HG02973 (cell line): ENCODE measurements around the gene ADAMTS2.

ENCODE experiments used
- ATAC-seq: cut with Tn5 transposase; IDR thresholded peaks from one replicate; pipeline ENCODE4 v1.9.1; 2021; ENCODE audit warnings: moderate library complexity; ENCODE audit not compliant: unreplicated experiment

The ADAMTS2 gene

DNA sequence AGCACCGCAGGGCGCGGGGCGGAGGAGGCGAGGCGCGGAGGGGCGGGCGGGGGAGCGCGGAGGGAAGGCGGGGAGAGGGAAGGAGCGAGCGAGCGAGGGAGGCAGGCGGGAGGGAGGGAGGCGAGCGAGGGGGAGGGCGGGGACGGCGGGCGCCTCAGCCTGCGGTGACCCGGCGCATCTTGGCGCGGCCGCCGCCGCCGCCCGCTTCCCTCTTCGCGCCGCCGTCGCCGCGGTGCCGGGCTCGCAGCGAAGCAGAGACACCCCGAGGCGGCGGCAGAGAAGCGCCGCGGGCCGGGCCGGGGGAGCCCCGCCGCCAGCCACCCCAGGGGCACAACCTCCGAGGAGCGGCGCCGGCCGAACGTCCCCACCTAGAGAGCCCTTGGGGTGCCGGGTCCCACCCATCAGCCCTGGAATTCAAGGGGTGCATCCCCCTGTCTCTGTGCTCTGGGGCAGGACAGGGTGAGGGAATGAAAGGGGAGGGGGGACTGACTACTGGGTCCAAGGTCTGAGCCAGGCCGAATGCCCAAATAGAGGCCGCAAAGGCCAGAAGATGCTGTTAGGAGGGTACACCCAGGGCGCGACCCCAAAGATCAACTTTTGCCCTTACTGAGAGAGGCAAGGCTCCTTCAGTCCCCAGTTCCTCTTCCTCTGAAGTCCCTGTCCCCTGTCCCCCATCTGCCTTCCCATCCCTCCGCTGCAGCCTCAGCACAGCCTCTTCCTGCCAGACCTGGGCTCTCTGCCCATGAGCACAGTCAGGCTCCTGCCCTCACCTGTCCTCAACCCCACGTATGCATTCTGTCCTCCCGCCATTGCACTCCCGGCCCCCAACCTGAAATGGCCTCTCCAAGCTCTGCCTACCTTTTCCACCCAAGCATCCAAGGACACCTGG lies at the start of gene ADAMTS2:
TSS of gene ADAMTS2 (minus strand) at position 29 of the 889 bp plus-strand sequence. CDS start 133 bp downstream, outside the sequence.
- ATAC-seq = no peak

DNA sequence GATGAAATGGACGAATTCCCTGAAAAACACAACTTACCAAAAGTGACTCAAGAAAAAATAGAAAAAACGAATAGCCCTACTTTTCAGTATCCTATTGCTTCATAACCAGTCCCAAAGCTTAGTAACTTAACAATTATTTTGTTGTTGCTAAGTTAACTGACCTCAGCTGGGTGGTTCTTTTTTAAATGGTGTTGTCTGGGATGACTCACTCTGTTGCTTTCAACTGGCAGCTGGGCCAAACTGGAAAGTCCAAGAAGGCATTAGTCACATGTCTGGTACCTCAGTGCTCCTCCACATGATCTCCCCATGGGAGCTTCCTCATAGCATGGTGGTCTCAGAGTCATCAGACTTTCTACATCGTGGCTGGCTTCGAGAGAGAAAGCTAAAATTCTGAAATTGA lies 47.8 kb upstream of the ADAMTS2 start:
- ATAC-seq = no peak

DNA sequence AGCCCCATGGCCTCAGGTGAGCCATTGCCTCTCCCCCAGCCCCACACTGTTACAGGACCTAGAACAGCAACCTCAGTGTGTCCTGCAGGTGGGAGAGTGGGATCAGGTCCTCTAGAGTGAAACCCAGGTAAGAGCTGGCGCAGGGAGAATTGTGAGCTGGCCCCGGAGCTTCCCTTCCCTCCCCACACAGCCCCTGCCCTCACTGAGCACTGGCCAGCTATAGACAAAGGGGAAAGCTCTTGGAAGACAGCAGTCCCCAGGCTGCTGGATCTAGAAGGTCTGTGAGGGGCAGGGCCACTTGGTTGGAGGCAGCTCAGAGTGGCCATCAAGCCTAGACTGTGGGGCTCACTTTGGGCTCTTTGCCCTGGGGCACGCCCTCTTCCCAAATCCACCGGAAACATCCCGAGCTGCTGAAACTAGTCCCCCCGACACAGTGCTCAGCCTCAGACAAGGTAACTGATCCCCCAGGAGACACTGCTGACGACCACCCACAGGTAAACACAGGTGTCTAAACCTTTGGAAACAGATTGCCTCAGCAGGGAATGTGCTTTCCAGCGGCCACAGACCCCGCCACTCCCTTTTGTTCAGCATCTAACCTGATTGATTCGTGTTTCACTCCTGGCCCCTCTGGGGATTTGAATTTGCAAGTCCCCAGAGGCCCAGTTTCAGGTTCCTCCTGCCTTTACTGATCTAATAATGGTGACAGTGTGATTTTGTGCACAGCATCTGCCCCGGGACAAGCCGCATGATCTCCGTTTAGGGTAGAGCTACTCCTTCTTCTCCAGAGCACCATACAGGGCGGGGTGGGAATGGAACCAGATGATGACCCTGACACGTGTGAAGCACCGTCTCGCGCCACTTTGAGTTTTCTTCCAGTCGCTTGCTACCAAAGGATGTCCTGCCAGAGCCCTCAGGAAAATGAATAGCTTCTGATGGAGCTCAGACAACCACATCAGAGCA lies 42.2 kb upstream of the ADAMTS2 start:
- no peak for ATAC-seq

DNA sequence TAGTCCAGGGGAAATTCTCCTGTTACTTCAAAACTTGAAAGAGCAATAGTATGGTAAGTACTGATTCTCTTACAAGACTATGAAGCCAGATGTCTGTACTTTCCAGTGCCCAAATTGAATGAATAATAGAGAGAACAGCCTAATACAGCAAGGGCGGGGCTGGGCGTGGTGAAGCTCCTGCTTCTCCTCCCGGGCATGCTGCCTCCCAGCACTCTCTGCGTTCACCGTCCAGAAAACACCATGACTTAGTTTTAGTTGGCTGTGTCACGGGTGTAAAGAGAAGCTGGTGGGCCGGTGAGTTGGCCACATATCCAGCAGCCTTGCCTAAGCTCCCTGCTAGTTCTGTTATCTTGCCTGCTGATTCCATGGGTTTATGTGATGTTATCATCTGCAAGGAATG lies 40.7 kb upstream of the ADAMTS2 start:
- no peak for ATAC-seq

DNA sequence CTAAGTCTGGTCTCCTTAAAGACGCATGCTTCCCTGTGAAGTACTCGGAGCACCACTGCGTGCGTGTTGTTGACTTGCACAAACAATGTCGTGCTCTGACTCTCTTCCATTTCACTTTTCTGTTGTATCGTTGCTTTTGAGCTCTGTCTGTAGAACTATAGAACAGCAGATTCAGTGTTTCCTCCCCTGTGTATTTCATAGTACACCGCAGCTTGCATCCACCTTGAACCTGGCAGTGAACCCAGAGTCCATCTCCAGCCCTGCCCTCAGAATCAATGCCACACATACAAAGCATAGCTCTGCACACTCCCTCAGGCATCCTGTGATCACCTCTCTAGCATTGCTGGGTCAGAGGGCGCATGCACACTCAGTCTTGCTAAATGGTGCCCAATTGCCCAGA lies 37.2 kb upstream of the ADAMTS2 start:
- no peak for ATAC-seq

DNA sequence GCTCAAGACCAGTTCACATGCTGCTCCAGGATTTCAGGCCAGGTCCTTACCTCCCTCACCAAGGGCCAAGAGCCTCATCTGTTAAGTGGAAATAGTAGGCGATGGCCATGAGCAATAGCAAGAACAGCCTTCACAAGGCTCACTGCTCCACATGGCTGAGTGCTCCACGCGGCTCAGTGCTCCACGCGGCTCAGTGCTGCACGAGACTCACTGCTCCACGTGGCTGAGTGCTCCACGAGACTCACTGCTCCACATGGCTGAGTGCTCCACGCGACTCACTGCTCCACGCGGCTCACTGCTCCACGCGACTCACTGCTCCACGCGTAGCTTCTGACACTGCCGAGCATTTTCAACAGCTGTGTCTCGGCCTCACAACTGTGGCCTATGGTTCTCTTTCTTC lies 36.4 kb upstream of the ADAMTS2 start:
- no peak for ATAC-seq

DNA sequence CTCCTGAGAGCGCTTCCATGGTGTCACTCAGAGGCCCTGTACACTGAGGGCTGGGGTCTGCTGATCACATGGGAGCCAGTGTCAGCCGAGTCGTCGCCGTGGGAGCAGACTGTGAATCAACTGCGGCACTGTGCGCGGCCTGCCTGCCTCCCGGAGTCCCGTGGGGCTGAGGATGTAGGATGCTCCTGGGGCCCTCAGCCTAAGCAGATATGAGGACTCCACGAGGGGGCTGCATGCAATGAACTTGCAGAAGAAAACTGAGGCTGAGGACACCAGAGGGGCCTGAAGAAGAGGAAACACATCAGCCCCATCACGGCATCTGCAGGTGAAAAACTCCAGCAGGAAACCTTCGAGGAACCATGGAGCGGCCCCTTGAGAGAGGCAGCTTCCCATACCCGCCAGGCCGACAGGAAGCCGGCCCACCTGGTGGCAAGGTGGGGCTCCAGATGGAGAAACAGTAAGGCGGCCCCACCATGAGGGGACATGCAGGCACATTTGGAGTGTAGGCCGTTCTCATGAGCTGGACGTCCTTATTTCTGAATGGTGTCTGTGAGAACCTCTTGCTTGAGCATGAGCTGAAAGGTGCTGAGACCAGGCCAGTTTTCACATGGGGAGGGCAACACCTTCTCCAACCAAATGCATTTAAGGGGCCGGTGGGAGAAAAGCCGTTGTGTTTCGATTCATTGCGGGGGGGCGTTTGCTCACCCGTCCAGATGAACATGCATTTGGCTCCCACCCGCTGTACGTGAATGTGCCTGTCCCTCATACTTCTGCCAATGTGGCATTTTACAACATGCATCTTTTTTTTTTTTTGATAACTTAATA lies 35.2 kb upstream of the ADAMTS2 start:
- no peak for ATAC-seq

DNA sequence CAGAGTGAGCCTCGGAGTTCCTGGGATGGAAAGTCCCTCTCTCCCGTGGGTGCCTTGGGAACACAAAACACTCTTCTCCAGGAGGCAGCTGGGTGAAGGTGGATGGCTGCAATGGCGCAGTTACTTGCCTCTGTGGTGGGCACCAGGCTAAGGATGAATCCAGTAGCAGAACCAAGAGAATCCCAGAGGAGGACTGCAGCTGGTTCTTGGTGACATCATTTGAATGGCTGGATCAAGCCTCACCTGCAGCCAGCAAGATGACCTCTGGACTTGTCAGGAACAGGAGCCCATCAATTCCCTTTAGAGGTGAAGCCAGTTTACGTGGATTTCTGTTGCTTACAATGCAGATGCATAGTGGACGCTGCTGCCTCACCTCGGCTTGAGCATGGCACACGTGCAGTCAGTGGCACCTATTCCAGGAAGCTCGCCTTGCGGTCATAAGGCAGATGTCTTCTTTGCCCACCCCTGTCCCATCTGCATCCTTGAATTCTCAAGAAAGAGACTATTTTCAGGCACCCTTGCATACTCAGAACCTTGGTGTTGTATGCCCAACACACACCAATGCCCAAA lies 34.1 kb upstream of the ADAMTS2 start:
- no peak for ATAC-seq

DNA sequence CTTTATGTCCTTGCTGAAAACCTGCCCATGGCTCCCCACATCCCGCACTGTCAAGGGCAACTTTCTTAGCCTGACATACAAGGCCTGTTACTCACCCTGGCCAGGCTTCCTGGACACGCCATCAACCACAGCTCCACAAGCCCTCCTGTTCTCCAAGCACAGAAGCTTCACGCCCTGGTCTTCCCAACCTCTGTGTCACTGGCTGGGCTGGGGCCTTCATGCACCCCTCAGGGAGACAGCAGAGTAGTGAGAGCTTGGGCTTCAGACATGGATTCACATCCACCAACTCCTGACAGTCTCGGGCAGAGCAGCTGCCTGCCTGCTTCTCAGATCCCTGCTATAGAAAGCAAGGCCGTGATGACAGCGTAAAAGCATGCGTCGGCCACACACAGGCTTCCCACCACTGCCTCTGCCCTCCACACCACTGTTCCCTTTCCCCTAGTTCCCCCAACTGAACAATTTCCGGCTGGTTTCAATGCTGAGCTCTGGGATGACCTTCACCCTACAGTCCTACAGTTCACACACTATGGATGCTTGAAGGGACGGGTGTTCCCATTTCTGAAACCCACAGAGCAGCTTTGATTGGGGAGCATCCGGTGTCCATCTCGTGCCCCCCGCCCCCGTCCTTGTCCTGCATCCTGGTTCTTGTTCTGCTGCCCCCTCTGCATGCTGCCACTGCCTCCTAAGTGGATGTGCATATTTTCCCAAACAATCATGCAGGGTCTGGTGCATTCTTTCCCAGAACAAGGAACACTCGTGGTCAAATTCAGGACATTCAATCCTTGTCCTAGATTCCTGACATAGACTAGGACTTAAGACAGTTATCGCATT lies 33.4 kb upstream of the ADAMTS2 start:
- ATAC-seq = no peak

DNA sequence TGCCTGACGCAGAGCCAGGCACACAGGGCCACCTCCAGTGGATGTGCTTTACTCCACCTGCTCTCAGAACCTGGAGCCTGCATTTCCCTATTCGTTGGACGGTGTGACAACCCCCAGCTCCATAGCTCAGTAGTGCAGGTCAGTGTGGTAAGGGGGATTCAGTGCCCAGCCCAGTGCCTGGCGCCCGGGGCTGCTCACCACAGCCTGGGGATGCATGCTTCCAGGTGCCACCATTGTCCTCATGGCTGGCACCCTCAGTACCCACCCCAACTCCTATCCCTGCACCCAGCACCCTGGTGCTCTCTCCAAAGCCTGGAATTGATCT lies 32.8 kb upstream of the ADAMTS2 start:
- ATAC-seq = no peak

DNA sequence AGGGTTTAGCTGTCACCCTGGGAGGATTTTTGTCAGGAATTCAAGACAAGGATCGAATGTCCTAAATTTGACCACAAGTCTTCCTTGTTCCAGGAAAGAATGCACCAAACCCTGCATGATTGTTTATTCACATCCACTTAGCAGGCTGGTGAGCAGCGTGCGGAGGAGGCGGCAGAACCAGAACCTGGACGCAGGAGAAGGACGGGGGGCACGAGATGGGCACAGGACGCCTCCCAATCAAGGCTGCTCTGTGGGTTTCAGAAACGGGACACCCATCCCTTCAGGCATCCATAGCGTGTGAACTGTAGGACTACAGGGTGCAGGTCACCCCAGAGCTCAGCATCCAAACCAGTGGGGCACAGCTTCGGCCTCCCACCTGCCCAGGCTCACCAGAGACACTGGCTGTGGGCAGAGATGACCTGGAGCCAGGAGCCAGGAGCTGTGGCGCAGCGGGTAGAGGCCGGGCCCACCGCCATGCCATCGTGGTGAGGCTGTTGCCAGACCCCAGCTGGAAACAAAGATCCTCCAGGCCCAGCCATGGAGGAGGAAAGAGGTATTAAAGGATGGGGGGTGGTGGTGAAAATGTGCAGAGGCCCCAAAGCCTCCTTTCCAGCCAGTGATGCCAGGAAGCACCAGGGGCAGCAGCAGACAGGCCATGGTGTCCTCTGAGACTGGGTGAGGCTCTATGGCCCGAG lies 32.3 kb upstream of the ADAMTS2 start:
- no peak for ATAC-seq

DNA sequence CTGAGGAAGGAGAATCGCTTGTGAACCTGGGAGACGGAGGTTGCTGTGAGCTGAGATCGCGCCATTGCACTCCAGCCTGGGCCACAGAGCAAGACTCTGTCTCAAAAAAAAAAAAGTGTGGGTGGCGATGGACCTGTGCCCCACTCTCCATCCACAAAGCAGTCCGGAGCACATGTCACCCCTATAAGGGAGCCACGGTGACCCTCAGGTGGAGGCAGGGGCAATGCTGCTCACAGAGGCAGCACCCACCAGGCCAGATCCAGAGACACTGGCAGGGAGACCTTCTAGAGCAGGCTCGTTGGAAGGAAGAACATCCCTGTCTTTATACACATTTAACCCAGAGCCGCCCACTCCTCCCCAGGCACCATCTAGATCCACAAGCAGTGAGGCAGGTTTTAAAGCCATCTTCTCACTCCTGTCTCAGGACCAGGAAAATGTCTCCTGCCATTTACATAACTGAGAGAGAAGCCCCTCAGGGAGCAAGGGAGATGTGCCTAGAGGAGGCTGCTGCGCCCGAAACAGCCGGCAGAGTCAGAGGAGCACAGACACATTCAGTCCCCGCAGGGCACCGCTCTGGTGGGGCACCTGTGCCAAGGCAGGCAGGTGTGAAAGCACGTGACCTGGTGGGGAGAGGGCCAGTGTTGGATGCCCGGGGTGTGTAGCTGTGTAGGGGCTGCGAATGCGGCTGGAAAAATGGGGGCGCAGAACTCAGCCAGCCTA lies 31.6 kb upstream of the ADAMTS2 start:
- ATAC-seq = no peak

DNA sequence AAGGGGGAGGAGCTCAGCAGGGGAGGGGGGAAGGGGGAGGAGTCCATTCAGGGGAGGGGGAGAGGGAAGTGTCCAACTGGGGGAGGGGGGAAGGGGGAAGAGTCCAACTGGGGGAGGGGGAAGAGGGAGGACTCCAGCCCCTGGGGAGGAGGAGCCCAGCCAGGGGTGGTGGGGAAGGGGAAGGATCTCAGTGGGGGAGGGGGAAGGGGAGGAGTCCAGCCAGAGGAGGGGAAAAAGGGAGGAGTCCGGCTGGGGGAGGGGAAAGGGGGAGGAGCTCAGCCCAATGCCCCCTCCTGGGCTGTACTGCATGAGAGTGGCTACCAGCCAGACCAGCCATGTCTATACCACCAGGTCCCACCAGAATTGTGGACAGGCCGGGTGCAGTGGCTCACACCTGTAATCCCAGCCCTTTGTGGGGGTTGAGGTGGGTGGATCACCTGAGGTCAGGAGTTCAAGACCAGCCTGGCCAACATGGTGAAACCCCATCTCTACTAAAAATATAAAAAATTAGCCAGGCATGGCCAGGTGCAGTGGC lies 30.6 kb upstream of the ADAMTS2 start:
- no peak for ATAC-seq

DNA sequence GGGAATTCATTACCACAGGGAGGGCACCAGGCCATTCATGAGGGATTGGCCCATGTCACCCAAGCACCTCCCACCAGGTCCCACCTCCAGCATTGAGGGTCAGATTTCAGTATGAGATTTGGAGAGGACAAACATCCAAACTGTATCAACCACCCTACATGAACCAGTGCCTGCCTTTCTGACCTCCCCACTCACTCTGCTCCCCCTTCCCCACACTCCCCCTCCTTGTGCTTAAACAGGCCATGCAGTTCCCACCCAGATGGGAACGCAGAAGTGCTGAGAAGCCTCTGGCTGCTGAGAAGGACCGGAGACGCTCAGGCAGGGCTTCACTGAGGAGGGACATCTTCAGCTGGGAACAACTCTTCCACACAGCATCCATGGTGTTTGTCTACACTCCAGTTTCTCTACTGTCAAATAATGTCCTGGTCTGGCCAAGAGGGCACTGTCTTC lies 30.0 kb upstream of the ADAMTS2 start:
- no peak for ATAC-seq

DNA sequence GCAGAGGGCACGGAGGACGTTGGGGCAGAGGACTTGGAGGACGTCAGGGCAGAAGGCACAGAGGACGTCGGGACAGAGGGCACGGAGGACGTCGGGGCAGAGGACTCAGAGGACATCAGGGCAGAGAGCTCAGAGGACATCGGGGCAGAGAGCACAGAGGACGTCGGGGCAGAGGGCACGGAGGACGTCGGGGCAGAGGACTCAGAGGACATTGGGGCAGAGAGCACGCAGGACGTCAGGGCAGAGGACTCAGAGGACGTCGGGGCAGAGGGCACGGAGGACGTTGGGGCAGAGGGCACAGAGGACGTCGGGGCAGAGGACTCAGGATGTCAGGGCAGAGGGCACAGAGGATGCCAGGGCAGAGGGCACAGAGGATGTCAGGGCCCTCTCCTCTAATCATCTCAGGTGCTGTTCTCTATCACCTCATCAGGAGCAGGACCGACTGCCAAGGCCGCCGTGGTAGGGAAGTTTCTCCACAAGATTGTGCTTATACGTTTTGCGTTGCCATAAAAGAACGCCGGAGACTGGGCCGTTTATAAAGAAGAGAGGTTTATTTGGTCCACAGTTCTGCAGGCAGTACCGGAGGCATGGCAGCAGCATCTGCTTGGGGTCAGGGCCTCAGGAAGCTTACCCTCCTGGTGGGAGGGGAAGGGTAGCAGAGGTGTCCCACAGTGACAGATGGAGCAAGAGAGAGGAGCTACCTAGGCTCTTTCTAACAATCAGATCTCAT lies 29.4 kb upstream of the ADAMTS2 start:
- ATAC-seq = no peak

DNA sequence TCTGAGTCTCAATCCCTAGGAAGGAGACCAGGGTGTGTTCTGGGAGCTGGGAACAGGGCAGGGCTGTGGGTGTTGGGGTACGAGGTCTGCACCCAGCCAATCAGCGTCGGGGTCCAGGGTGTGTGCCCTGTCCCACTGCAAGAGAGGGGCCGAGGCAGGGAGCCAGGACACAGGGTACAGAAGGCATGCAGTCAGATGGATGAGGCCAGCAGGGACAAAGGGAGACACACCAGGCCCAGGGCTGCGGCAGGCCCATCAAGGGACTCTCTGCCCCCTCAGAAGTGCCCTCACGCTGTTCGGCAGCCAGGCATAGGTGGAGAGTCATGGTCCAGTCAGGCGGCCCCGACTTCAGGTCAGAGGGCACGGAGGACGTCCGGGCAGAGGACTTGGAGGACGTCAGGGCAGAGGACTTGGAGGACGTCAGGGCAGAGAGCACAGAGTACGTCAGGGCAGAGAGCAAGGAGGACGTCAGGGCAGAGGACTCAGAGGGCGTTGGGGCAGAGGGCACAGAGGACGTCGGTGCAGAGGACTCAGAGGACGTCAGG lies 28.8 kb upstream of the ADAMTS2 start:
- no peak for ATAC-seq
